Activated CD8-positive, alpha-beta memory T cell treated with anti-CD3 and anti-CD28 coated beads for 36 hours (primary cell): Measurements from ENCODE around the gene C1orf105. TPM values are rescaled to one million over a fixed set of nuclear protein-coding genes. Genes with fewer than 3 reads are reported as not detected.

Experiments
- CTCF ChIA-PET: fragments of 350-600 bp; sonication (Branson Sonifier 250); formaldehyde crosslinking; loops from one replicate; lab custom pipeline; 2021; ENCODE audit warnings: antibody characterized with exemption; lab: Charles Lee
- POLR2A ChIA-PET: fragments of 350-600 bp; sonication (Branson Sonifier 250); formaldehyde crosslinking; loops from one replicate; lab custom pipeline; 2021; ENCODE audit warnings: antibody characterized with exemption; lab: Charles Lee
- total RNA-seq, 2 experiments: library from RNA; stranded (reverse); gene quantifications; one replicate each; pipeline ENCODE4 v1.2.3, GENCODE V29; 2021

The C1orf105 gene
- total RNA-seq, 2 experiments from 2014 or later: not detected

- CTCF ChIA-PET: interaction anchor here (1.1 kb wide), 1 partner anchor 219 kb away, joined by 5 read pairs; no protein-coding TSS in a partner anchor
- POLR2A ChIA-PET: no interaction called here
Measured at GRCh38 chr1:172498857-172499256, 78.4 kb downstream of the C1orf105 start.

- CTCF ChIA-PET: no interaction called here
- POLR2A ChIA-PET: no interaction called here
Measured at GRCh38 chr1:172499636-172500141, 79.2 kb downstream of the C1orf105 start.

GRCh38 chr1:172500207-172500606 is 79.7 kb downstream of the C1orf105 start:
- POLR2A ChIA-PET: no interaction called here

DNA sequence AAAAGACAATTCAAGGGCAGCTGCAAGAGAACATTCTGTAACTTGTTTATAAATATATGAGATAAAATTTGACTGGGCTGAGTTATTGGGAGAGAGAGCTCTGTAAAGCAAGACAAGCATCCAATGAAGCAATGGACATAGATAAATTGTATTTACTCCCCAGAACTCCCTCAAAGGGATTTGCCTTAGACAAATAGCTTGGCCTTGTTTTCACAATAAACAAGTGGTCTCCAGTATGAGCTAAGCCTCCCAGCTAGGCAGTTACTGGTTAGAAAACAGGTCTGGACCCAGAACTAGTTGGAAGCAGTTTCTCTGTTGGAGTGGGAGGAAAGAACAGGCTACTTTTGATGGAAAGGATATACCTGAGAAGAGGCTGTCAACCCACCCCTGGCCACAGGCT is 87.3 kb downstream of the C1orf105 start:
- POLR2A ChIA-PET: no interaction called here
- CTCF ChIA-PET: no interaction called here

More at GRCh38 chr1:172500207-172500606, 79.7 kb downstream of the C1orf105 start:
- CTCF ChIA-PET: no interaction called here

DNA sequence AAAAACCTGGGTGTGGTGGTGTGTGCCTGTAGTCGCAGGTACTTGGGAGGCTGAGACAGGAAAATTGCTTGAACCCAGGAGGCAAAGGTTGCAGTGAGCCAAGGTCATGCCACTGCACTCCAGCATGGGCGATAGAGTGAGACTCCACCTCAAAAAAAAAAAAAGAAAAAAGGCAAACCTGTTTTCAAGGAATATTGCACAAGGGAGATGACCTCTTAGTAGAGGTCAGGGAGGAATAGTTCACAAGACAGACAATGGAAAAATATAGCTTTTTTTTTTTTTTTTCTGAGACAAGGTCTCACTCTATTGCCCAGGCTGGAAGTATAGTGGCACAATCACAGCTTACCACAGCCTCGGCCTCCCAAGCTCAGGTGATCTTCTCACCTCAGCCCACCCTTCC is 90.0 kb downstream of the C1orf105 start:
- ChIA-PET CTCF (interaction anchor here (0.7 kb wide), 1 partner anchor 51 kb away, joined by 3 read pairs; no protein-coding TSS in a partner anchor), POLR2A (no interaction called here)

DNA sequence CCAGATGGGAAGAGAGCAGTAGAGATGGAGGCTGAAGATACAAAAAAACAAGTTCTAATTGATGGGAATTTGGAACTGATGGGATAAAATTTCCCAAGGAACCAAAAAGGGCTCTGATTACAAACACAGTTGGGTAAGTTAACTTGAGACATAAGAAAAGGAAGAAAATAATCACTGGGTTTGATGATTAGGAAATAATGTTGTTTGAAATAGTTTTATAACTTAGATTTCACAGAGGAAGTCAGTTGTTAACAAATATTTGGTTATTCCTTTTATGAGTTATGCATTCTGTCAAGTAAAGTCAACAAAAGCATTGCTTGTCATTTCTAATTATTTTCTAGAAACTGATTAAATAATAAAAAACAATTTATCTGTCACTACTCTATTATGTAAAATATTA is 92.1 kb downstream of the C1orf105 start:
- CTCF ChIA-PET: no interaction called here
- POLR2A ChIA-PET: no interaction called here

GRCh38 chr1:172513479-172513878 is 93.0 kb downstream of the C1orf105 start:
- CTCF ChIA-PET: no interaction called here
- POLR2A ChIA-PET: no interaction called here

DNA sequence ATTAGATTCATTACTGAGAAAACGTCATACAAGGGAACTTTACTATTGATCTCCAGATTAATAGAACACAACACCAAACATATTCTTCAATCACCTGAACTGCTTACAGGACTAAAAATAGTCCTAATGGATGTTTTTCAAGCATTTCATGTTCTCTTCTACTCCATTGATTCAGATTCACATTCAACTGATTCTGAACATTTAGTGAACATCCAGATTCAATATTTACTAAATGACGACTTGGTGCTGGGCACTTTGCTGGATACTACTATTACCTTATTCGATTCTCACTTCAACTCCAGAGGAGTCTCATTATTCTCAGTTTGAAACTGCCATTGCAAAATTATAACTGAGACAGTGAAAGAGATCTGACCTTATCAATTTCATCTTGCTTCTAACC is 93.6 kb downstream of the C1orf105 start:
- ChIA-PET POLR2A (no interaction called here), CTCF (no interaction called here)

GRCh38 chr1:172515436-172515835 is 95.0 kb downstream of the C1orf105 start:
- CTCF ChIA-PET: no interaction called here
- POLR2A ChIA-PET: no interaction called here

DNA sequence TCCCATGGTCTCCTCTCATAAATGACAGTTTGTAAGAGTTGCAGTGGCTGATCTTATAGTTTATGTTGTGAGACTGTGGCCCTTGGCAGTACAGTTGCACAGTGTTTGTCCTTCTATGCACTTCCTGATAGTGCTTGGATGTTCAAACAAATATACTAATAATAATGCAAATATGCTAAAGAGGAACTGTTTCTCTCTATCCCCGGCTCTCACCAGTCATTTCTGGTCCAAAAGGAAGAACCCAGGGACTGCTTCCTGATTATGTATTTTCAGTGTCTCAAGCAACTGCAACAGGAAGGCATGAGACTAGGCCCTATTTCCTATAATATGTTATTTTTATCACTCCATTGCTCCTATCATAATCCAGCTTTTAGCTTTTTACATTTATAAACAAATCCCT is 95.4 kb downstream of the C1orf105 start:
- ChIA-PET CTCF (no interaction called here), POLR2A (no interaction called here)

DNA sequence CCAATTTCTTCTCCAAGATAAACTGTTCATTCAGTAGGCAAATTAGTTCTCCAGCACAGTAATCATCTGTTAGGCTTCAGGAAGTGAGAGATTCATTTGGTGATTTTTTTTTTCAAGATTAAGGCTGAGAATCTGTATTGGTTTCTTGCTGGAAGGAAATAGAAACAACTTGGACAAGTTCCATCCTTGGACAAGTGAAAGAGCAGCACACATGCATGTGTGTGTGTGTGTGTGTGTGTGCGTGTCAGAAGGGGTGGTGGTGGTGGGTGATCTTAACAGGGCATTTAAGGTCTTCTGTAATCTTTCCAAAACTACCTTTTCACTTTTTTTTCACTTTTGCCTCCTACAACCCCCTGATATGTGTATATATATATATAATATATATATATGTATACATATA is 96.6 kb downstream of the C1orf105 start:
- POLR2A ChIA-PET: no interaction called here
- CTCF ChIA-PET: no interaction called here

DNA sequence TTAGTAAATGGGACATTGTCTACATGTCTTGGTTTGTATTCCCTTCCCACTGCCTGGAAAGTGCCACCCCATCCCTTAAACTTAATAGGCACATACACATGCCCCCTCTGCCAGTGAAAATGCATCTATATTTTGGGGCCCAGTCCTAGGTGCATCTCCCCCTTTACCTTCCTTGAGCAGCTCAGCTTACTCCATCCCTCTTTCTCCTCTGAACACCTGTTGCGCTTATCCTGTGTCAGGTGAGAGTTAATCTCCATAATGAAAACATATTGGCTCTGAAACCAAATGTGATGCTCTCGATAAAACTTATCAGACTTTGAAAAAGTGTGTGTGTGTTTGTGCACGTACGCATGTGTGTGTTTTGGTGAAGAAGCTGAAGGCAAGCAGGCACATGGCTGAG is 97.1 kb downstream of the C1orf105 start:
- ChIA-PET POLR2A (no interaction called here), CTCF (no interaction called here)

Other genes with a start within 250 kb of the C1orf105 start
- 10 to 100 TPM; 21.4 to 23.5 TPM for gene PIGC, start 23.4 kb downstream of the C1orf105 start, total RNA-seq
- gene SUCO, start 112.5 kb downstream of the C1orf105 start, total RNA-seq: 10 to 100 TPM; 18.9 to 20.6 TPM
- 10 to 100 TPM; 59.9 to 61.8 TPM for gene FASLG, start 238.4 kb downstream of the C1orf105 start, total RNA-seq